MM.1S (cell line): ENCODE measurements around the gene DARS1.

Experiments
- EZH2 ChIP-seq: fragments of 300-600 bp; sonication (generic); optimal IDR thresholded peaks from 2 replicates; pipeline ENCODE3; 2017; ENCODE audit warnings: low read depth, mild to moderate bottlenecking, antibody characterized with exemption, low read length, mixed read lengths
- EZH2phosphoT487 ChIP-seq: fragments of 300-600 bp; sonication (generic); IDR thresholded peaks from 2 replicates; pipeline ENCODE4 v1.6.1; 2018; ENCODE audit warnings: antibody characterized with exemption, low read length
- TF ChIP-seq, protein P1 (sequence below): fragments of 300-600 bp; sonication (generic); IDR thresholded peaks from 2 replicates; pipeline ENCODE4 v1.5.1; 2016; ENCODE audit warnings: antibody characterized with exemption, low read length, mixed read lengths

DNA sequence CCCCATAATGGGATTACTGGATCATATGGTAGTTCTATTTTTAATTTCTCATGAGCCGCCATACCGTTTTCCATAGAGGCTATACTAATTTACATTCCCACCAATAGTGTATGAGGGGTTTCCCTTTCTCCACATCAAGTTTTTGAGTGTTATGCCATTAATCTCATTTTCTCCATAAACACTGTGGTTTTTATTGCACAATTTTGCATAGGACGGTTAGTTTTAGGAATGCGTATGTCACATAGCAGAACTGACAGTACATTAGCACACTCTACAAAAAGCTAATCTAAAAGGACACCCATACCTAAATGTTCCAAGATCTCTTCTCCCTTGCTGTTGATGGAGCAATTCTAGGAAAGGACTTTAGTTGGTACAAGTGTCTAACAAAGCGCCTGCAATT is 32.5 kb downstream of the DARS1 start:
- TF ChIP-seq, protein P1, sequence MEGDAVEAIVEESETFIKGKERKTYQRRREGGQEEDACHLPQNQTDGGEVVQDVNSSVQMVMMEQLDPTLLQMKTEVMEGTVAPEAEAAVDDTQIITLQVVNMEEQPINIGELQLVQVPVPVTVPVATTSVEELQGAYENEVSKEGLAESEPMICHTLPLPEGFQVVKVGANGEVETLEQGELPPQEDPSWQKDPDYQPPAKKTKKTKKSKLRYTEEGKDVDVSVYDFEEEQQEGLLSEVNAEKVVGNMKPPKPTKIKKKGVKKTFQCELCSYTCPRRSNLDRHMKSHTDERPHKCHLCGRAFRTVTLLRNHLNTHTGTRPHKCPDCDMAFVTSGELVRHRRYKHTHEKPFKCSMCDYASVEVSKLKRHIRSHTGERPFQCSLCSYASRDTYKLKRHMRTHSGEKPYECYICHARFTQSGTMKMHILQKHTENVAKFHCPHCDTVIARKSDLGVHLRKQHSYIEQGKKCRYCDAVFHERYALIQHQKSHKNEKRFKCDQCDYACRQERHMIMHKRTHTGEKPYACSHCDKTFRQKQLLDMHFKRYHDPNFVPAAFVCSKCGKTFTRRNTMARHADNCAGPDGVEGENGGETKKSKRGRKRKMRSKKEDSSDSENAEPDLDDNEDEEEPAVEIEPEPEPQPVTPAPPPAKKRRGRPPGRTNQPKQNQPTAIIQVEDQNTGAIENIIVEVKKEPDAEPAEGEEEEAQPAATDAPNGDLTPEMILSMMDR = no peak
- TF ChIP-seq EZH2 (no peak), EZH2phosphoT487 (no peak)
